Neural crest cell (in vitro differentiated cells): ENCODE results near the gene ERF. TPM values are rescaled to one million over a fixed set of nuclear protein-coding genes. Genes with fewer than 3 reads are reported as not detected.

Experiments
- DNase-seq: peaks from one replicate; pipeline ENCODE4 v3.0.0; 2021; ENCODE audit warnings: low read depth, mixed read lengths, low spot score
- H3K27ac Mint-ChIP-seq: one replicate; pipeline ENCODE4 v1.8.0; 2021; ENCODE audit warnings: mild to moderate bottlenecking, mixed read lengths; ENCODE audit not compliant: unreplicated experiment
- H3K27me3 Mint-ChIP-seq: 2 replicates; pipeline ENCODE4 v1.8.0; 2021; ENCODE audit warnings: low read depth, mild to moderate bottlenecking, mixed read lengths
- H3K36me3 Mint-ChIP-seq: 2 replicates; pipeline ENCODE4 v1.8.0; 2021; ENCODE audit warnings: low read depth, mild to moderate bottlenecking, mixed read lengths
- H3K4me1 Mint-ChIP-seq: 2 replicates; pipeline ENCODE4 v1.8.0; 2021; ENCODE audit warnings: mixed read lengths
- H3K4me3 Mint-ChIP-seq: one replicate; pipeline ENCODE4 v1.8.0; 2021; ENCODE audit warnings: mild to moderate bottlenecking, mixed read lengths
- H3K9me3 Mint-ChIP-seq: 2 replicates; pipeline ENCODE4 v1.8.0; 2021; ENCODE audit warnings: mixed read lengths
- total RNA-seq: library from RNA; stranded (reverse); gene quantifications from 2 replicates; pipeline ENCODE4 v1.2.1, GENCODE V29; 2021
- TF ChIP-seq, protein P1 (sequence below): fragments of 200-600 bp; sonication (generic); conservative IDR thresholded peaks from 2 replicates; pipeline ENCODE4 v1.5.0; 2021; ENCODE audit warnings: antibody characterized with exemption, mild to moderate bottlenecking

ERF gene
- total RNA-seq, 1 donor from 2014 or later, result 102 TPM

DNA sequence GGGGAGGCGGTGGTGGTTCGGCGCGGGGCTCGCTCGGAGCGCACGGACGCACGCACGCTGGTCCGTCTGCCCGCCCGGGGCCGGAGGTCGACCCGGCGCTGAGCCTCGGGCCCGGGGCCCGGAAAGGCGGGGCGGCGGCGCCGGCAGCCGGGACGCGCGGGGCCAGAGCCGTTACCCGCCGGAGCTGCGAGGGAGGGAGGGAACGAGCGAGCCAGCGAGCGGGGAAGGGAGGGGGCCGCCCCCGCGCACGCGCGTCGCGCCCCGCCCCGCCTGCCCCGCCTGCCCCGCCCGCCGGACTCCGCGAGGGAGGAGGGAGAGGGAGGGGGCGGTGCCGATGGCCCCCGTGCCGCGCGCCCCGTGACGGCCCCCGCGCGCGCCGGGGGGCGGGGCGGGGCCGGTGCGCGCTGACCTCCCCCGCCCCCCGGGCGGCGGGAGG, 29.2 kb upstream of the ERF start:
- Mint-ChIP-seq H3K36me3 (peaks cover 3% of the 10 kb centered on the region), H3K9me3 (no peaks in the 10 kb centered on the region), H3K4me1 (peaks cover 25% of the 10 kb centered on the region), H3K27me3 (peaks cover 4% of the 10 kb centered on the region), H3K27ac (no peak overlapping the region), H3K4me3 (no peak overlapping the region)
- DNase-seq, result peak; percentile 59
- TF ChIP-seq, protein P1, sequence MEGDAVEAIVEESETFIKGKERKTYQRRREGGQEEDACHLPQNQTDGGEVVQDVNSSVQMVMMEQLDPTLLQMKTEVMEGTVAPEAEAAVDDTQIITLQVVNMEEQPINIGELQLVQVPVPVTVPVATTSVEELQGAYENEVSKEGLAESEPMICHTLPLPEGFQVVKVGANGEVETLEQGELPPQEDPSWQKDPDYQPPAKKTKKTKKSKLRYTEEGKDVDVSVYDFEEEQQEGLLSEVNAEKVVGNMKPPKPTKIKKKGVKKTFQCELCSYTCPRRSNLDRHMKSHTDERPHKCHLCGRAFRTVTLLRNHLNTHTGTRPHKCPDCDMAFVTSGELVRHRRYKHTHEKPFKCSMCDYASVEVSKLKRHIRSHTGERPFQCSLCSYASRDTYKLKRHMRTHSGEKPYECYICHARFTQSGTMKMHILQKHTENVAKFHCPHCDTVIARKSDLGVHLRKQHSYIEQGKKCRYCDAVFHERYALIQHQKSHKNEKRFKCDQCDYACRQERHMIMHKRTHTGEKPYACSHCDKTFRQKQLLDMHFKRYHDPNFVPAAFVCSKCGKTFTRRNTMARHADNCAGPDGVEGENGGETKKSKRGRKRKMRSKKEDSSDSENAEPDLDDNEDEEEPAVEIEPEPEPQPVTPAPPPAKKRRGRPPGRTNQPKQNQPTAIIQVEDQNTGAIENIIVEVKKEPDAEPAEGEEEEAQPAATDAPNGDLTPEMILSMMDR, result no peak

DNA sequence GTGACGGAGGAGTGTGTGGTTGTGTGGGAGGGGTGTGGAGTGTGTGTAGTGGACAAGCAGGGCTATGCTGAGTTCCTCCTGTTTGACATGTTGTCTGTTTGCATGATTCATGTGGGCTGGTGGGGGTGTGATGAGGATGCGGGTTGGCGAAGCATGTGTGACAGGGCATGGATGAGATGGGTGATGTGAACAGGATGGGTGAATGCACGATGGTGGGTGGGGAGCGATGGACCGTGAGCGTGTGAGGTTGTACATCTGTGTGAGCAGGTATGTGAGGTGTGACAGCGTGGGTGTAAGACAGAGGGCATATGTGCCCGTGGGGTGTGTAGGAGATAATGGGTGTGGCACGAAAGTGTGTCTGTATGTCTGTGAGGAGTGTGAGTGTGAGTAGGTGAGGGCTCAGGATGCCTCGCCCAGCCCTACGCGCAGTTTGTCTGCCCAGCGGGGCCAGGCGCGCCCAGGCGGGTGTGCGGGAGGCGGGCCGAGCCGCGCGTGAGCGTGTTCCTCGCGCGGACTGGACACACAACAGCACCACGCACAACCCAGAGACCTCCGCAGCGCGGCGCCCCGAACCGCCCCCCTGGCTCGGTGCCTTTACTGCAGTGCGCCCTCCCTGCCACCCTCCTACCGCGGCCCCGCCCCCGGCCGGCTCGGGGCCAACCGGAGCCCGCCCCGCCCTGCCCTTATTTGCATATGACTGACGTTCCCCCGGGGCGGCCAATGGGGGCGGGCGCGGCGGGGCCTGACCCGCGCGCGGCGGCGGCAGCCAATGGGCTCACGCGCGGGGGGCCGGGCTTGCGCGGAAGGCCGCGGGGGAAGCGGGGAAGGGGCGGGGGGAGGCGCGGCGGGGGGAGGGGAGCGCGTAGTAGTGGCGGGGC, 28.5 kb upstream of the ERF start:
- H3K9me3 Mint-ChIP-seq, result no peaks in the 10 kb centered on the region
- H3K27me3 Mint-ChIP-seq, result peaks cover 4% of the 10 kb centered on the region
- H3K36me3 Mint-ChIP-seq, result peaks cover 3% of the 10 kb centered on the region
- TF ChIP-seq, protein P1, result no peak
- H3K27ac Mint-ChIP-seq, result no peak overlapping the region
- peak; percentile 87 for DNase-seq
- peaks cover 31% of the 10 kb centered on the region for H3K4me1 Mint-ChIP-seq
- no peak overlapping the region for H3K4me3 Mint-ChIP-seq

DNA sequence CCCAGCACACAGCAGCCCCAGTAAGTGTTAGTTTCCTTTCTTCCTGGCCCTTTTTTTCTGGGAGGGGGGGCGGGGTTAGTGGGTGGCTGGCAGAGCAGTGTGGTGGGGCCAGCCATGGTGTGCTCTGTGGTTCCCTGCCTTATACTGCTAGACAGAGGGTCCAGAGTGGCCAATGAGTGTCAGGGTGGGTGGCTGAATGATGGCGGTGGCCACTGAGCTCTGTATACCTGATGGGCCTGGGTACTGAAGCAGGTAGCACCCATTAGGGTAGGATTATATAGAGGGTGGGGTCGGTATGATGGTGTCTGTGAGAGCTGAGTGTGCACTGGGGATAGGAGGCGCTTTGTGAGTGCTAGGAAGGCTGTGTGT, 27.9 kb upstream of the ERF start:
- Mint-ChIP-seq H3K9me3 (no peaks in the 10 kb centered on the region), H3K27ac (no peak overlapping the region), H3K27me3 (peaks cover 4% of the 10 kb centered on the region), H3K36me3 (peaks cover 3% of the 10 kb centered on the region), H3K4me1 (peaks cover 34% of the 10 kb centered on the region), H3K4me3 (no peak overlapping the region)
- no peak for DNase-seq
- TF ChIP-seq, protein P1, result no peak

- H3K4me3 Mint-ChIP-seq, result no peak overlapping the region
- DNase-seq, result no peak
- H3K4me1 Mint-ChIP-seq, result peaks cover 34% of the 10 kb centered on the region
- peaks cover 4% of the 10 kb centered on the region for H3K27me3 Mint-ChIP-seq
- peaks cover 3% of the 10 kb centered on the region for H3K36me3 Mint-ChIP-seq
- TF ChIP-seq, protein P1, result no peak
- no peaks in the 10 kb centered on the region for H3K9me3 Mint-ChIP-seq
- peak overlapping the region; percentile 93 for H3K27ac Mint-ChIP-seq
These were observed 27.2 kb upstream of the ERF start for GRCh38 chr19:42281827-42282762.

- DNase-seq, result peak; percentile 34
- H3K27ac Mint-ChIP-seq, result peak overlapping the region; percentile 93
- H3K4me1 Mint-ChIP-seq, result peaks cover 34% of the 10 kb centered on the region
- H3K9me3 Mint-ChIP-seq, result no peaks in the 10 kb centered on the region
- H3K4me3 Mint-ChIP-seq, result no peak overlapping the region
- H3K27me3 Mint-ChIP-seq, result peaks cover 4% of the 10 kb centered on the region
- peaks cover 3% of the 10 kb centered on the region for H3K36me3 Mint-ChIP-seq
- TF ChIP-seq, protein P1, result no peak
These were observed 26.4 kb upstream of the ERF start for GRCh38 chr19:42281146-42281826.
